GM18858 (cell line): ENCODE data around the gene CYB561A3.
A peak's percentile ranks its signal among the peaks of the same experiment; 100 is the strongest.

Experiments used
- ATAC-seq: cut with Tn5 transposase; IDR thresholded peaks from one replicate; pipeline ENCODE4 v1.9.1; 2021; ENCODE audit not compliant: unreplicated experiment

The CYB561A3 gene

DNA sequence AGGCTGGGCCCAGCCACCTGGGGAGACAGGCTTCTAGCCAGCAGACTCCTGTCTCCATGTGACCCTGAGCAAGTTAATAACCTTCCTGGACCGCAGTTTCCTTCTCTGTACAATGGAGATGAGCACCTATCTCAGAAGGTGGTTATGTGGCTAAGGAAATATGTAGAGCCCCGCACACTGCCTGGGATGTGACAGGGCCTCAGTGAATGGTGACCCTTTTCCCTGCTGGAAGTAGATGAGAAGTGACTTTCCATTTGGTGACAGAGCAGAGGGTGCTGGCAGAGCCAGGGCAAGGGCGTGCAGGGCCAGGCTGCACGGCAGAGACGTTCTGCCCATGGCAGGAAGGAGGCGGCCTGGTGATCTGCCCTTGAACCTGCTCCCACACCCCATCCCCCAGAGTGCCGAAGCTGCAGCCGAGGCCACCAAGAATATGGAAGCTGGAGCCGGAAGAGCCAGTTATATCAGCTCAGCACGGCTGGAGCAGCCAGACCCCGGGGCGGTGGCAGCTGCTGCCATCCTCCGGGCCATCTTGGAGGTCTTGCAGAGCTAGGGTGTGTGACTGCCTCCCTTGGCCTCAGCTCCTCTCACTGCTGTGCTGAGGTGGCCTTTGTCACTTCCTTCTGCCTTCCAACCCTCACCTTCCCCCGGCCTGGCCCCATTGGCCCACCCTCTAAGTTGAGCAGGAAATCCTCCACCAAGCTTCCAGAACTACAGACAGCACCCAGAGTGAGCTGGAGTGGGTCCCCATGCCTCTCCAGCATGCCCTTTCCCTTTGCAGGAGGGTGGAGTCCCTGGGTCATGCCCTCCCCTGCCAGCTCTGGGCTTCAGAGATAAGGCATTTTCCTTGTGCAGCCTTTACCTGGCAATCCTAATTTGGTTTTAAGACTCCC lies 15.5 kb downstream of the CYB561A3 start:
- ATAC-seq = no peak

DNA sequence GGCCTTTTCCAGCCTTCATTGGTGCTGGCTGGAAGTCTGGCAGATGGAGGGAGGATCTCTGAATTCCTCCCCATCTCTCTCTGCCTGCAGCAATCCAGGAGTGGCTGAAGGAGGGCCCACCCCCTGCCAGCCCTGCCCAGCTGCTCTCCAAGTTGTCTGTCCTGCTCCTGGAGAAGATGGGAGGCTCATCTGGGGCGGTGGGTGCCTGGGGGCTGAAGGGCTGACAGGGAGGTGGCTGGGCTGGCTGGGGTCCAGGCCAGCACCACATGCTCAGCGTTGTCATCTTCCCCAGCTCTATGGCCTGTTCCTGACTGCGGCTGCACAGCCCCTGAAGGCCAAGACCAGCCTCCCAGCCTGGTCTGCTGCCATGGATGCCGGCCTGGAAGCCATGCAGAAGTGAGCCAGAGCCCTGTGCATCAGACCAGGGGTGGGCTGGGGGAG lies 16.5 kb downstream of the CYB561A3 start:
- ATAC-seq = no peak

DNA sequence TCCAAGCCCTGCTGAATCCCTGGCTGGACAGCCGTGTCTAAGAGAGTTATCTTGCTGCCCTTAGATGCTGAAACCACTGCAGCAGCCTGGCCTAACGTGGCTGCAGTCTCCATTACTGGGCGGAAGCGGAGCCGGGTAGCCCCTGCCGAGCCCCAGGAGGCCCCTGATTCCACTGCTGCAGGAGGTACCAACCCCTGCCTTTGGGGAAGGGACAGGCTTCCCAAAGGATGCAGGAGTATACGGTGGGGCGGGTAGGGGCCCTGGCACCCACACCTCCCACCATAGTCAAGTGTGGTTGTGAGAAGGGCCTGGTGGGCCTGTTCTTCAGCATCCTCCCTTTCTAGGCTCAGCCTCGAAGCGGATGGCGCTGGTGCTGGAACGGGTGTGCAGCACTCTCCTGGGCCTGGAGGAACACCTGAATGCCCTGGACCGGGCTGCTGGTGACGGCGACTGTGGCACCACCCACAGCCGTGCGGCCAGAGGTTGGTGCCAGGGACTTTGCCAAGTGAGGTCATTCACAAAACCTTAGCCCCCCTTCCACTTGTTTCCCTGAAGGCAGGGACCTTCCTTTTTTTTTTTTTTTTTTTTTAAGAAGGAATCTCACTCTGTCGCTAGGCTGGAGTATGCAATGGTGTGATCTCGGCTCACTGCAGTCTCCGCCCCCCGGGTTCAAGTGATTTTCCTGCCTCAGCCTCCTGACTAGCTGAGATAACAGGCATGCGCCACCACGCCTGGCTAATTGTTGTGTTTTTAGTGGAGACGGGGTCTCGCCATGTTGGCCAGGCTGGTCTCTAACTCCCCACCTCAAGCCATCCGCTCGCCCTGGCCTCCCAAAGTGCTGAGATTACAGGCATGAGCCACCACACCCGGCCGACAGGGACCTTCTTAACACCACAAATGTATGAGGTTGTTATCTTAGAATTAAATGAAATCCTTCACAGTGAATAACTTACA lies 17.6 kb downstream of the CYB561A3 start:
- ATAC-seq = no peak

DNA sequence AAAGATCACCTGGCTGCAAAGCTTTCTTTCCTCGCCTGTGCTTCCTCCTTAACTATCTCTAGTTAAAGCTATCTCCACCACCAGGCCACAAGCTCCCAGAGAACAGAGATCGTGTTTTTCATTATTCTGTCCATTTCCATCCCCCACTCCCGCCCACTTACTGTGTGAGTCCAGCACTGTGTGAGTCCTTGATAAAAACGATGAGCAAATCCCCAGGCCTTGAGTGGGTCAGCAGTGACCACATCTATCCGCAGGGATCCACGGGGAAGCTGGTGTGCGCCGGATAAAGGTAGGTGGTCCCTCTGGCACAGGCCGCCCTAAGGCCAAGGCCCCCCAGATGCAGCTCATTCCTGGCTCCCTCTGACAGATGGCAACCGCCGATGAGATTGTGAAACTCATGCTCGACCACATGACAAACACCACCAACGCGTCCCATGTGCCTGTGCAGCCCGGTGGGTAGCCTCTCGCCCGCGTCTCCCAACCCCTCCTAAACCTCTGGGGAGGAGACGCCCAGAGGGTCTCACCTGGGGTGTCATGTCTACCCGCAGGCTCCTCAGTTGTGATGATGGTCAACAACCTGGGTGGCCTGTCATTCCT lies 19.4 kb downstream of the CYB561A3 start:
- no peak for ATAC-seq

DNA sequence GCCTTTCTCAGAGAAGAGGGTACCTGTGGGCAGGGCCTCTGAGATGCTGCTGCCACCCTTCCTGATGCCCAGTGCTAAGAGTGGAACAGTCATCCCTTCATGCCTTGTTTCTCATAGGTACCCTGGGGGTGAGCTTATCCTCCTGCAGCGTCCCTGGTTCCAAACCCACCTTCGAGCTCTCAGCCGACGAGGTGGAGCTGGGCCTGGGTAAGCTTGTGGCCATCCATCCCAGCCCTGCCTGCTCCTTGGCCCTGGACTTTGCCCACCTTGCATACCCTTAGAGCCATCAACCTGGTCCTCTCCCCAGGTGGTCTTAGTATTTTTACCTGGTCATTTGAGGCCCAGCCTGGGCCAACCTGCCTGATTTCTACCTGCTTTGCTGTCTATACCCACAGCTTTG lies 20.0 kb downstream of the CYB561A3 start:
- ATAC-seq = no peak

DNA sequence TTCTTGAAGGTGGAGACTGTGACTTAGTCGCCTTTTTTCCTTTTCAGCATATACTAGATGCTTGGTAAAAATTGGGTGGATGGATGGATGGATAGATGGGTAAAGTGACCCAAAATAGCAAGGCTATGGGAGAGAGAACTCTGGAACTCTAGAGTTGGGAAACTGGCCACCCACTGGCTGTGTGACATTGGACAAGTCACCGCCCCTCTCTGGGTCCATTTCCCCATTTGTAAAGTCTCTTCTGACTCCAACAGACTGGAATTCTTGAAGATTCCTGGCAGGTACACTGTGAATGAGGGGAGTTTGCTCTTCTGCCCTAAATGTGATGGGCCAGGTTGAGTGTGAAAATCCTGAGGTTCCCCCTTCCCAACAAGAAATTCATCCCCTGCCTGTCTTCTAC lies 20.7 kb downstream of the CYB561A3 start:
- no peak for ATAC-seq

DNA sequence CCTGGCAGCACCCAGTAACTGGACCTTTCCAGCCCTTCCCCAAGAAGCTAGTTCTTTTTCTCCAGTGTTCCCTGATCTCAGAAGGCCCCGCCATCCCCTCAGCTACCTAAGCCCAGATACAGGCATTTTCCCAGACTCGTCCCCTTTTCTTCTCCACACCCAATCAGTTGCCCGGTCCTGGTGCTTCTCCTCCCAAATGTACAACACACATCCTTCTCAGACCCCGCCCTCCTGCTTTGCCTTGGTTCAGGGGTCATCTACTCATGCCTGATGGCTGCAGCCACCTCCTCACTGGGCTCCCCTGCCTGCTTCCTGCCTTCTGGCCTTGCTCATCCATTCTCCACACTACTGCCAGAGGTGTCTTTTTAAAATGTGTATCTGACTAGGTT lies 22.2 kb downstream of the CYB561A3 start:
- no peak for ATAC-seq

DNA sequence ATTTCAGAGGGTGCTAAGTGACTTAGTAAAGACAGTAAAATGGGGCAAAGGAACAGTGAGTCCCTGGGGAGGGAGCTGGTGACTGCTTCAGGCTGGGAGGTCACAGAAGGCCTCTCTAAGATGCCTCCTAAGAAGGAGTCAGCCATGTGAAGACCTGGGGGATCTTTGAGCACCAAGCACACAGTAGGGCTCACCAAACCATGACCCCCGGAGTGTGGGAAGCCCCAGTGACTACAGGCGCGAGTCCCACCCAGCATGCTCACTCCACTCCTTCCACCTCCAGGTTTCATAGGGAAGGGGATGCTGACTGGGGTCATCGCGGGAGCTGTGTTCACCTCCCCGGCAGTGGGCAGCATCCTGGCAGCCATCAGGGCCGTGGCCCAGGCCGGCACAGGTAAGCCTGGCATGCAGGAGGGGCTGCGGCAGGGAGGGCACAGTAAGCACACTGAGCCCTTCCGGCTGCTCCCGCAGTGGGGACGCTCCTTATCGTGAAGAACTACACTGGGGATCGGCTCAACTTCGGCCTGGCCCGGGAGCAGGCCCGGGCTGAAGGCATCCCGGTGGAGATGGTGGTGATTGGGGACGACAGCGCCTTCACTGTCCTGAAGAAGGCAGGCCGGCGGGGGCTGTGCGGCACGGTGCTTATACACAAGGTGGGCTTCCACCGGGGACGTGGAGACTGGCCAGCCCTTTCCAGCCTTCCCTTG lies 22.7 kb downstream of the CYB561A3 start:
- no peak for ATAC-seq

DNA sequence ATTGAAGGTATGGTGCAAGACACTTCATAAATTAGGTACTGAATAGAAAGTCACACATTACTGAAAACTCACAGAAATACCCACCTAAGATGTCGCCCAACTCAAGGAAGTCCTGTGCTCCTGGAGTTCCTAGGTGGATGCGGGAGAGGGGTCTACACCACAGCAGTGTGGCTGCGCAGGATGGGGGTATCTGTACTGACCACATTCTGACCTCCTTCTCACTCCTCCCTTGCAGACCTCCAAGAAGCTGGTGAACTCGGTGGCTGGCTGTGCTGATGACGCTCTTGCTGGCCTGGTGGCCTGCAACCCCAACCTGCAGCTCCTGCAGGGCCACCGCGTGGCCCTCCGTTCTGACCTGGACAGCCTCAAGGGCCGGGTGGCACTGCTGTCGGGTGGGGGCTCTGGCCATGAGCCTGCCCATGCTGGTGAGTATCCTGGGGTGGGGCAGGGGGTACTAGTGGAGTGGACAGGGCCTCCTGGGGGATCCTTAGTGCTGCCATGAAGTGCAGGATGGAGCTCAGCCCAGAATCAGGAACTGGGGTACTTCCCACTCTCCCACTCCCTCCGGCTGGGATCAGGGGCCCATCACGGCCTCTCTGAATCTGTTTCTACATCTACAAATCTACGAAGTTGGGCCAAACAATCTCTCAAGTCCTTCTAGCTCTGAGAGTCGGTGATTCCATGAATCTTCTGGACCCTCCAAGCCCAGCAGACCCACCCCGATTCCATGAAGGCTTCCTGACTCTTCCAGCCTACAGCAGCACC lies 23.8 kb downstream of the CYB561A3 start:
- ATAC-seq = no peak

DNA sequence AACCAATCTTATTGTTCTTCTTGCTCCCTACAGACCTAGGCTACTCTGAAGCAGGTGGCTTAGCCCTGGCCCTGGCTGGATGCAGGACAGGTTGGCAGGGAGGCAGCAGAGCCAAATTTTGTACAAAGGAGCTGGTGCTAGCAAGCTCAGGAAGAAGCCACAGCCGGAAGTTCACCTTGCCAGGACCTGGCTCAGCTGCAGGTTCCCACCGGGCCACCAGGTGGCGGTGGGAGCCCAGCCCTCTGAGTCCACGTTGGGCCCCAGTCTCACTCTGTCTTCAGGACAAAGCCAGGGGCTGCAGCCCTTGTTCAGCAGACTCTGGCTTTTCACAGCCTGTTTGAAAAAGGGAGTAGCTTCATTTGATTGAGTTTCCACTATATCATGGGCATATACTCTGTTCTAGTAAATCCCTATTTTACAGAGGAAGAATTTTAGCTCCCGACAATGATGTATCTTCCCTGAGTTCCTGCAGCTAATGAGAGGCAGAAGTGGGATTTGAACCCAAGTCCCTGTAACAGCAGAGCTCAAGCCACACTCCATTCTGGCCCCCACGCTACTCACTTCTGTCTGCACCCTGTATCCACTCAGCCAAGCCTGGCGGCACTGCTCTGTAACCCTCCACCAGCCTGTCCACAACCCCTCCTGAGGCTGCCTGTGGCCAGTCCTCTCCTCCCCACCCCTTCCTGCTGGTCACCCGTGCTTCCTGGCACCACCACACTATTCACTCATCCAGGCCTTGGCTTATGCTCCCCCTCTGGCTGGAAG lies 25.3 kb downstream of the CYB561A3 start:
- peak; percentile 53 for ATAC-seq

DNA sequence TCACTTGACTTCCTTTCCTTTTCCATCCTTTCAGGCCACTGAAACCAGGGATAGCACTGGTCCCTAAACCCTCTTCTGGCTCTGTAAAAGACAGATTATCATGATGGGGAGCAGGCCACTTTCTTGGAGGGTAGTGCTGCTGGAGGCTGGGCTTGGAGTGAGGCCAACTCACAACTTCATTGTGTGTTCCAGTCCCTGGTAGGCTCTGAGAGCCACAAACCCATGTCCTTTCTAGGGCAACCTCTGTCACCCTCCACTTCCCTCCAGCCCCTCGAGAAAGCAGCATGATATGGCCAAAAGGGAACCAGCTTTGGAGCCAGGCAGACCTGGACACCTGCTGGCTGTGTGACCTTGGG lies 26.3 kb downstream of the CYB561A3 start:
- ATAC-seq = no peak

DNA sequence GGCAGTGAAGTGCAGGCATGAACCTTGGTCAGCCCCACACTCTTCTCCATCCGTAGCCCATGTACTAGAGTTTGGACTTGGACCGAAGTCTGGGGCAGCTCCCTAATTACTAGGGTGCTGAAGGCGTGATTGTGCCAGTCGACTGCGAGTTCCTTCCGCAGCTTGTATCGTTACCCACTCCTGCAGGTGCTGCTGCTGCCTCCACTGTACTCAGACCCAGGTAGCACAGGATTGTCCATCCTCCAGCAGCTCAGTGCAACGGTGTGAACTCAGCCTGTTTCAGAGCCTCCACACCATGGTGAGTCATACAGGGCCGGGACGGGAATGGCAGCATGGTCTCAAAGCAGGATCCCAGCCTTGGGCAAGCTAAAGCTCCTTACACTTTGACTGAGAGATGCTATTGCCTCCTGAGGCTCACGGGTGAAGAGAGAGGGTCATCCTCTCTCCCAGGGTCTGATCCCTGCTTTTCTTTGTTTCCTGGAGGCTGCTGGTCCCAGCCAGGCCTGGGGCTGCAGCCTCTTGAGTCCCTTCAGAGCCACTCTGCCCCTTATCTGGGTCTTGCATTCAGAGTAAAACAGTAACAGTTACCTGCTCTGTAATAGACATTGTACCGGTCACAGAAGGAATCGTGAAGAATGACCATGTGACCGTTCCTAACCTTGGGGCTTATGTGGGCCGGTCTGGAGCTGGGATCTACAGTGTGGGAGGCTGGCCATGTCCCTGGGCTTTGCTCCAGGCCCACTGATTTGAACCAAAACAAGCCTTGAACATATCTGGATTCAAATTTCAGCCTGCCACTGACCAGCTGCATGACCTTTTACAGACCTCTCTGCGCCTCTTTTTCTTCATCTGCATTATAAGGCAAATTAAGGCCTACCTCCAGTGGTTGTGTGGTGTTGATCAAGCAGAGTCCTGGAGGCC lies 27.0 kb downstream of the CYB561A3 start:
- ATAC-seq = no peak

DNA sequence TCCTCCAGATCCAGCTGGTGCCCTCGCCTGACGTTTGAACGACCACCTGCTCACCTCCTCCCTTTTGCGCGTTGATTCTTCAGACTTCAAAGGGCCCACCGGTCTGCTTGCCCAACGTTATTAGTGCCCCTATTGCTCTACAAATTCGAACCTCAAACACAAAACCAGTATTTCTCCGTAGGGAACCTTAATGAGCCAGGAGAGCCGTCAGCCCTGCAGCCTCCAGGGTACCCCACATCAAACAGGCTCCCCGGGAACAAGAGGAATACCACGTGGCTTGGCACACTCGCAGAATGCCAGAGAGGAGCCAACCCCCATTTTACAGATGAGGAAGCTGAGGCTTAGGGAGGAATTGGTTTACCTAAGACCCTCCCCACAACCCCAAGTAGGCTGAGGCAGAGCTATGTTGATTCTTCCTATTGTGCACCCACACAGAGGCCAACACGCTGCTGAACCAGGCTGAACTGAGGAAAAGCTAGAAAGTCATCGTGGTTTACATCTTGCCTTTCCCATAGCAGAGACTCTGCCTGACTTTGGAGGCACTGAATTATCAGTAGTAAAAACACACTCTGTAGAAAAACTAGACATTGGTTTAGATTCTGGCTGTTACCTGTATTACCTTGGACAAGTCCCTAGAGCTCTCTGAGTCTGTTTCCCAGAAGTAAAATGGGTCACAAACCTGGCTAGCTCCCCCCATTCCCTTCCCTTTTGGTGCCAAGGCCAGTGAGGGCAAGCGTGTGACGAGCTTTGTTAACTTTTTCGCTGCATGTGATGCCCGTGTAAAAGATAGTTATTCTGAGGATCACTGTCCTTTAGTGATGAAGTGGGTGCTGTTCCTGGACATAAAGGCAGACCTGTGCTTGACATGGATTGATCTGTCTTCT lies 27.9 kb downstream of the CYB561A3 start:
- no peak for ATAC-seq

DNA sequence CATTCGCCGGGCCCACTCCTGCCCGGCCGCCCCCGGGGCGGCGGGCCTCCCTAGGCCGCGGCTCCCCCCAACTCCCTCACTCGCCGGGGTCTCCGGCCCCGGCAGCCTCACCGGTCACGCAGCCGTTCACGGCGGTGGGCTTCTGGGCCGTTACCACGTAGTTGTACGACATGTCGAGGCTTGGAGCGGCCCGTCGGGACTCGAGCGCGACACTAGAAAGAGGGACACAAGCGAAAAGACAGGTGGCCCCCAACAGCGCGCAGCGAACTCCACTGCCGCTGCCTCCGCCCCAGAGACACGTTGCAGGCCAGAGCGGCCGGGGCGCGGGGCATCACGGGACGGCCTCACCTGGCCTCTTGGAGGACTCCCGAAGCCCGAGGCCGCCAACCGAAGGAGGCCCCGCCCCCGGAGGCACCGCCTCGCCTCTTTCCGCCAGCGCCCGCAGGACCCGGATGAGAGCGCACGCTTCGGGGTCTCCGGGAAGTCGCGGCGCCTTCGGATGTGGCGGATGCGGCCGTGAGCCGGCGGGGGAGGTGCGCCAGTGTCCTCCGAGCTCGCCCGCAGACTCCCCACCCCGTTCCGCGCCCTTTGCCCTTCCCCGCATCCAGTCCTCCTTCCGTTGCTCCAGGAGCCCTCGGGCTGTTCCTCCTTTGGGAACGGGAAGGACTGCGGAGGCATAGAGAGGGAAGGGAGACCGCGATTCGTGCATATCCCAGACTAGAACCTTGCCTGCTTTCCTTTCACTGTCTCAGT lies 28.7 kb downstream of the CYB561A3 start, which contains the start of the genes DDB1 and TKFC:
Gene DDB1, minus strand, starts transcription at position 309 of the 753 bp plus-strand sequence. Its CDS starts 137 bp downstream, at position 172.
Gene TKFC, plus strand, starts transcription at position 432 of the 753 bp plus-strand sequence. CDS start 1,501 bp downstream, outside the sequence.
- ATAC-seq = peak; percentile 73

DNA sequence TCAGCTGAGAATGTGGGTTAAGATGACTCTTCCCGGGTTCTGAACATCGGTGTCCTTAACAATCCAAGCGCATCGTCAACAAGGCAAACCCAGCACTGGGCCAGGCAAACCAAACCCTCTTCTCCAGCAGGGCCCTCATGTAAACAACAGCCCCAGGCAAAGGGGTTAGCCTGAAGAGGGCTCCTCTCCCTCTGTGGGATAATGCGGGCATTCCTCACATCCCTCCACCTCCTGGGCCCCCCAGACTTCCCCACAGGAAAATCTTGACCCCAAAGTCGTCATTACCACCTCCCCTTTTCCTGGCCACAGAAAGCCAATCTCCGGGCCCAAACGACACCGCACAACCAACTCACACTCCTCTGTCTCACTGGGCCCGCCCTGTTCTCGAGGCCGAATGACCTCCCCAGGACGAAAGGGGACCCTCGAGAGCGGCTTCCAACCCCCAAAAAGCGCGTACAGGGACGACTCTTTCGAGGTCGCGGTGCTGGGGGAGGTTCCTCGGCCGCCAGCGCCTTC lies 29.3 kb downstream of the CYB561A3 start:
- no peak for ATAC-seq

DNA sequence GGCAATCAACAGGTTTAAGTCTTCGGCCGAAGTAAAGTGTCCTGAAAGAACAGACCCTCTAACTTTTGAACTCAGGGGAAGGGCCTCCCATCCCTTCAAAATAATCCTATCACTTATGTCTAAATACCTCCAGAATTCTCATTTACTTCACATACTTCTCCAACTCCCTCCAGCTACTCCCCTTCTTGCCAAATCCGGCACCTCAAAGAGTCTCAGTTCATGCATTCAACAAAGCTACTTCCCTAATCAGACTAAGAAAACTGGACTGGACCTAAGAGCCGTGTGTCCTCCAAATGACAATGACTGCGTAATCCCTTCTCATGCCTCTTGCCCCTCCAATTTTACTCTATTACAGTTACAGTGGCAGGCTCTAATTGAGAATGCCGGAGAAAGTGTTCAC lies 30.0 kb downstream of the CYB561A3 start:
- no peak for ATAC-seq
